AG04450 (cell line): ENCODE data around the gene MRGPRX3. TPM values are rescaled to one million over a fixed set of nuclear protein-coding genes. Genes with fewer than 3 reads are reported as not detected.

Experiments used
- polyA plus RNA-seq: library from polyadenylated mRNA; depleted of rRNA; stranded (reverse); fragments of >200 nt; gene quantifications from 2 replicates; pipeline ENCODE4 v1.2.3, GENCODE V29; 2011; rRNA removed
- small RNA-seq: library from RNA; depleted of rRNA; stranded (forward); fragments of <200 nt; gene quantifications from one replicate; pipeline ENCODE3, GENCODE V24; 2012; ENCODE audit warnings: low read depth; ENCODE audit not compliant: insufficient read length

Gene MRGPRX3
- polyA plus RNA-seq, 1 experiment, result not detected

Small RNA genes lying within 50 kb of the gene (small RNA-seq; reads per million reads assigned to genes)
- gene HIGD1AP5, result not detected

Other genes starting within 250 kb of the MRGPRX3 start
- 16.5 and 18.1 TPM in 2 replicates for gene SERGEF, start 119.5 kb upstream of the MRGPRX3 start, polyA plus RNA-seq
- gene TPH1, start 86.3 kb upstream of the MRGPRX3 start, polyA plus RNA-seq, result 0.04 and 0.06 TPM in 2 replicates
- 15.4 and 17.0 TPM in 2 replicates for gene SAAL1, start 26.5 kb upstream of the MRGPRX3 start, polyA plus RNA-seq
- not detected in 2 replicates for gene MRGPRX4, start 40.3 kb downstream of the MRGPRX3 start, polyA plus RNA-seq
- not detected in 2 replicates for gene SAA4, start 104.2 kb downstream of the MRGPRX3 start, polyA plus RNA-seq
- not detected in 2 replicates for gene SAA2, start 116.1 kb downstream of the MRGPRX3 start, polyA plus RNA-seq
- gene SAA1, start 133.7 kb downstream of the MRGPRX3 start, polyA plus RNA-seq, result not detected in 2 replicates
- 12.5 and 14.9 TPM in 2 replicates for gene HPS5, start 189.6 kb downstream of the MRGPRX3 start, polyA plus RNA-seq
- 40.0 and 53.2 TPM in 2 replicates for gene GTF2H1, start 190.0 kb downstream of the MRGPRX3 start, polyA plus RNA-seq